ENCODE results near the gene FBXO41. TPM values are rescaled to one million over a fixed set of nuclear protein-coding genes. Genes with fewer than 3 reads are reported as not detected.

Gene FBXO41
- total and polyA plus RNA-seq, 10 of the 15 experiments (the other 5 are each of a cell fraction or from before 2014, with no cell fraction given) = 1.9 to 38.9 (median 11.3) TPM

GRCh38 chr2:73259704-73260337 is 24.5 kb downstream of the FBXO41 start (continued):
- no peak for TF ChIP-seq REST (IDR thresholded peaks at IDR 0.05; ENCODE audit: low read depth, low read length)

- no peaks in the 10 kb centered on the region for H3K27me3 ChIP-seq (replicated peaks in 1 of 2; ENCODE audit: control insufficient read depth in 2 of 2, insufficient read depth in 2 of 2, low read length in 1 of 2)
- no TSS peak for BruUV-seq (replicated peaks)
- TF ChIP-seq WRNIP1 (IDR thresholded peaks at IDR 0.05; ENCODE audit: borderline replicate concordance, low read depth, low read length) (no peak), HDGF (IDR thresholded peaks at IDR 0.05) (no peak), NFYA (IDR thresholded peaks at IDR 0.05; ENCODE audit: borderline replicate concordance, low read depth, low read length) (no peak), ELK1 (IDR thresholded peaks at IDR 0.05; ENCODE audit: low read depth, low read length) (no peak), USF1 (IDR thresholded peaks at IDR 0.05; ENCODE audit: borderline replicate concordance, extremely low read length, insufficient read depth, low read depth, low read length) (no peak), CEBPZ (IDR thresholded peaks at IDR 0.05; ENCODE audit: low read depth, low read length) (no peak), SREBF1 (IDR thresholded peaks at IDR 0.05; ENCODE audit: low read length) (no peak), NFXL1 (IDR thresholded peaks at IDR 0.05; ENCODE audit: borderline replicate concordance) (no peak)
Observed at GRCh38 chr2:73259276-73259675, 25.0 kb downstream of the FBXO41 start.

More at GRCh38 chr2:73259276-73259675, 25.0 kb downstream of the FBXO41 start:
- H3K4me2 ChIP-seq (ENCODE audit: control insufficient read depth, insufficient read depth) = no peak overlapping the region
- WGBS (ENCODE audit: insufficient coverage, insufficient replicate concordance, low lambda C conversion rate, missing lambda C conversion rate) = 96% methylated on average over 8 of the region's 8 CpGs
- in situ Hi-C loops (cut with MboI) = no loop called here
- peaks cover 14 to 23% of the 10 kb centered on the region in 2 experiments; a peak in 3 of 4 replicates for H3K36me3 ChIP-seq (ENCODE audit: control insufficient read depth in 2 of 2, insufficient read depth in 2 of 2, low read length in 1 of 2)
- no peak overlapping the region for H3K27ac ChIP-seq (ENCODE audit: control insufficient read depth, insufficient read depth)
- H3K79me2 ChIP-seq (ENCODE audit: control insufficient read depth, insufficient read depth, low read length) = no peaks in the 10 kb centered on the region
- ChIA-PET RAD21 (ENCODE audit: unreplicated experiment) (no interaction called here), SMC1A (ENCODE audit: uncharacterized antibody, unreplicated experiment) (no interaction called here), POLR2A (interaction anchor here (0.8 kb wide), 1 partner anchor 10 kb away, joined by 3 read pairs; no protein-coding TSS in a partner anchor), CTCF (no interaction called here)
- DNase-seq (ENCODE audit: low read depth, low spot score) (no peak), ATAC-seq (no peak), FAIRE-seq (no peak)
- no peaks in the 10 kb centered on the region for H4K20me1 ChIP-seq (ENCODE audit: control insufficient read depth, insufficient read depth)
- intact Hi-C loops (cut with micrococcal nuclease; ENCODE audit: unreplicated experiment) = no loop called here
- H3K4me3 ChIP-seq = no peak overlapping the region
- H3K9ac ChIP-seq (ENCODE audit: control insufficient read depth, insufficient read depth, low read length) = no peak overlapping the region
- no peaks in the 10 kb centered on the region for H3K9me3 ChIP-seq (replicated peaks; ENCODE audit: control insufficient read depth, insufficient read depth, low read length)
- H3K4me1 ChIP-seq (ENCODE audit: control insufficient read depth, insufficient read depth, low read length) = no peaks in the 10 kb centered on the region
- no peak overlapping the region for H2AFZ ChIP-seq (ENCODE audit: control insufficient read depth, low read depth, low read length)

Measured in GM12878 (cell line).